Measurements from ENCODE around the gene BCL7C.
A peak's percentile ranks its signal among the peaks of the same experiment; 100 is the strongest.

BCL7C gene

DNA sequence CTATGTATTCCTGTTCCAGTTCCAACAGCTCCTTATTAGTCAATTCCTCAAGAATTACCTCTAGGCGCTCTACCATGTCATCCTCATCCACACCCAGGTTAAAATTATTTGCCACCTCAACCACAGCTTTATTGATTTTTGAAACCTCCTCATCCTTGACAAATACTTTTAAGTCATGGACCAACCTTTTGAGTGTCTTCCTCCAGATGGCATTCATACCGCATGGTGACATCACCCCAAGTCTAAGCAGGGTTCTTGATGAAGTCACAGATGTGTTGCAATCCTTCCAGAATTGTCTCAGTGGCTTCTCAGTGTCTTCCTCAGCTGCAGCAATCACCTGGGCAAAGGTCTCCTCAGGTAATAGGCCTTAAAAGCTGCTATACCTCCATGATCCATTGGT lies 40.1 kb downstream of the BCL7C start:
- H3K4me1 ChIP-seq: peaks cover 3% of the 10 kb centered on the region
- no peak overlapping the region for H2AFZ ChIP-seq
- no peaks in the 10 kb centered on the region for H3K36me3 ChIP-seq (ENCODE audit: control insufficient read depth, insufficient read depth, low read length)
- no peak overlapping the region for H3K4me2 ChIP-seq (ENCODE audit: low read length)
- H3K27me3 ChIP-seq (ENCODE audit: control insufficient read depth, insufficient read depth, low read length): no peaks in the 10 kb centered on the region
- no peaks in the 10 kb centered on the region for H3K79me2 ChIP-seq
- no peak overlapping the region for H3K9ac ChIP-seq
- H3K9me3 ChIP-seq (ENCODE audit: control insufficient read depth, low read length): no peaks in the 10 kb centered on the region
- no peak for TF ChIP-seq CTCF (IDR thresholded peaks at IDR 0.05)
- H3K27ac ChIP-seq: no peak overlapping the region
- no peak overlapping the region for H3K4me3 ChIP-seq (ENCODE audit: low read depth, low read length)

GRCh38 chr16:30850246-30850645 lies 43.6 kb downstream of the BCL7C start:
- no peak overlapping the region for H3K4me3 ChIP-seq (ENCODE audit: low read depth, low read length)
- H2AFZ ChIP-seq: no peak overlapping the region
- H3K4me2 ChIP-seq (ENCODE audit: low read length): no peak overlapping the region
- no peaks in the 10 kb centered on the region for H3K9me3 ChIP-seq (ENCODE audit: control insufficient read depth, low read length)
- TF ChIP-seq CTCF (IDR thresholded peaks at IDR 0.05): no peak
- no peaks in the 10 kb centered on the region for H3K79me2 ChIP-seq
- no peaks in the 10 kb centered on the region for H3K27me3 ChIP-seq (ENCODE audit: control insufficient read depth, insufficient read depth, low read length)
- no peaks in the 10 kb centered on the region for H3K4me1 ChIP-seq
- no peak overlapping the region for H3K9ac ChIP-seq
- H3K27ac ChIP-seq: no peak overlapping the region
- no peaks in the 10 kb centered on the region for H3K36me3 ChIP-seq (ENCODE audit: control insufficient read depth, insufficient read depth, low read length)

DNA sequence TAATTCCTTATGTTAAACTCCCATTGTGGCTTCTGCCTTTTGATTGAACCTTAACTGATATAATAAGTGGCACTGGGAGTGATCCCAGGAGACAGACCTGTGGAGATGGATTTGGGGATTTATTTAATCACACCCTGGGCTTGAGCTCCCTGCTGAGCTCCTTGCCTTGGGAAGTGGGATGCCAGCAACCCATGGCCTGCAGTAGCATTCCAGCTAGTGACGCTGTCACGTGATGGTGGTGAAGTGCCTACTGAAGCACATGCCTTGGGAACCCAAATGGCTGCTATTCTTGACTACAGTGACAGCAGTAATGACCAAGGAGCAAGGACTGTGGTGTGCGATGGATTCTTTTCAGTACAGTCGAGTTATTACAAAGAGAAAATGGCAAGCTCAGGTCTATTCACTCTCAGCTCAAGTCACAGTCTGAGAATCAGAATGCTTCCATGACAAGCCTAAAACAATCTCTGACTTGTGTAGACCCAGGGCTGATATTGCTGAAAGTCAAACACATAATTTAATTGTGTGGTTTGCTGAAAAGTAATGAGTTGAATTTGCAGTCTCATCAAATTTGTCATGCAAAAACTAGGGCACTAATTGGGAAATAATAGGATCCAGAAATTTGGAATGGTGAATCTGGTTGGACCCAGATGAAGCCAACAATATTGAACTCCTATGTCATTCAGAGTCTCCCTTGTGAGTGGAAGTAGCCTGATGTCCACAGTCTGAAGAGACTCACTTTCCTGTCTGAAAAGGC lies 47.1 kb downstream of the BCL7C start:
- Histone ChIP-seq H3K27me3 (ENCODE audit: control insufficient read depth, insufficient read depth, low read length) (no peaks in the 10 kb centered on the region), H3K4me2 (ENCODE audit: low read length) (no peak overlapping the region), H2AFZ (no peak overlapping the region), H3K9me3 (ENCODE audit: control insufficient read depth, low read length) (no peaks in the 10 kb centered on the region), H3K27ac (no peak overlapping the region), H3K36me3 (ENCODE audit: control insufficient read depth, insufficient read depth, low read length) (no peaks in the 10 kb centered on the region), H3K4me3 (ENCODE audit: low read depth, low read length) (no peak overlapping the region), H3K79me2 (no peaks in the 10 kb centered on the region), H3K4me1 (no peaks in the 10 kb centered on the region), H3K9ac (no peak overlapping the region)
- TF ChIP-seq CTCF (IDR thresholded peaks at IDR 0.05): no peak

DNA sequence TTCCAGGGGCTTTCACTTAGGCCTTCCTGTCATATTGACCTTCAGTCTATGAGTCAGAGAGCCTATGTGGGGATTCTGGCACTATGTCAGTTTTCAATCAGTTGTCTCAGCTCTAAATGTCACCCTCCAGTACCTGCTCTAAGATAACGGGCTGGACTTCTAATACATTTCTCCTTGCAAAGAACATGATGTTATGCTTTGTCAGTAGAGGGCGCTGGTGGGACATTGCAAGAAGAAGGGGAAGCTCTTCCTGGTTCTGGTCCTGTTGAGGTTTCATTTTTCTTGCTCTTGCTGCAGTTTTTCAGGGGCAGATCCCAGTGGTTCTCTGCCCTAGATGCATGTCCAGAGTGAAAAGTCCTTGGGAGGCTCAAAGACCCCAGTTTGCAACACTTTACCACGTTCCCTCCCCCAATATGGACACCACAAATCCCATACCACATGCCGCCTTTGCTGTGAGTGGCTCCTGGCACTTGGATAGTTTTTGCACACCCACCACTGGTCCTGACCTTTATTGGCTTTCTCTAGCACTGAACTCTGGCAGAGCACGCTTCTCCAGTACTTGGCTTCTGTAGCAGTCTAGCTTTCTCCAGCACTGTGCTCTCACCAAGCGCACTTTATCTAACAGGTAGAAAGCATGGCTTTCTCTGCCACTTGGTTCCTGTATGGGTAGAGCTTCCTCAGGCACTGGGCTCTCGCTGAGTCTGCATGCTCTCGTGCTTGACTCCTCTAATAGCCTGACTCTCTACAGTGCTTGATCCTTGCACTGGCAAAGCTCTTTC lies 49.0 kb downstream of the BCL7C start:
- H3K27ac ChIP-seq: no peak overlapping the region
- no peak overlapping the region for H3K4me2 ChIP-seq (ENCODE audit: low read length)
- H3K9me3 ChIP-seq (ENCODE audit: control insufficient read depth, low read length): no peaks in the 10 kb centered on the region
- TF ChIP-seq CTCF (IDR thresholded peaks at IDR 0.05): peak; percentile 88
- no peak overlapping the region for H3K9ac ChIP-seq
- no peaks in the 10 kb centered on the region for H3K36me3 ChIP-seq (ENCODE audit: control insufficient read depth, insufficient read depth, low read length)
- H2AFZ ChIP-seq: peak overlapping the region; percentile 34
- H3K27me3 ChIP-seq (ENCODE audit: control insufficient read depth, insufficient read depth, low read length): no peaks in the 10 kb centered on the region
- H3K79me2 ChIP-seq: no peaks in the 10 kb centered on the region
- peaks cover under 1% of the 10 kb centered on the region for H3K4me1 ChIP-seq
- H3K4me3 ChIP-seq (ENCODE audit: low read depth, low read length): peak overlapping the region; percentile 17

Data from parathyroid adenoma (tissue), 2 donors.